Stimulated activated CD4-positive, alpha-beta T cell treated with anti-CD3 and anti-CD28 coated beads, Interleukin-12 subunit alpha, Interleukin-12 subunit beta, amount 100 ng/mL, for 4 hours (primary cell): ENCODE results near the gene PTPRD.

ENCODE experiments used
- DNase-seq: peaks from one replicate; pipeline ENCODE4 v3.0.0-alpha.2; 2020

PTPRD gene

DNA sequence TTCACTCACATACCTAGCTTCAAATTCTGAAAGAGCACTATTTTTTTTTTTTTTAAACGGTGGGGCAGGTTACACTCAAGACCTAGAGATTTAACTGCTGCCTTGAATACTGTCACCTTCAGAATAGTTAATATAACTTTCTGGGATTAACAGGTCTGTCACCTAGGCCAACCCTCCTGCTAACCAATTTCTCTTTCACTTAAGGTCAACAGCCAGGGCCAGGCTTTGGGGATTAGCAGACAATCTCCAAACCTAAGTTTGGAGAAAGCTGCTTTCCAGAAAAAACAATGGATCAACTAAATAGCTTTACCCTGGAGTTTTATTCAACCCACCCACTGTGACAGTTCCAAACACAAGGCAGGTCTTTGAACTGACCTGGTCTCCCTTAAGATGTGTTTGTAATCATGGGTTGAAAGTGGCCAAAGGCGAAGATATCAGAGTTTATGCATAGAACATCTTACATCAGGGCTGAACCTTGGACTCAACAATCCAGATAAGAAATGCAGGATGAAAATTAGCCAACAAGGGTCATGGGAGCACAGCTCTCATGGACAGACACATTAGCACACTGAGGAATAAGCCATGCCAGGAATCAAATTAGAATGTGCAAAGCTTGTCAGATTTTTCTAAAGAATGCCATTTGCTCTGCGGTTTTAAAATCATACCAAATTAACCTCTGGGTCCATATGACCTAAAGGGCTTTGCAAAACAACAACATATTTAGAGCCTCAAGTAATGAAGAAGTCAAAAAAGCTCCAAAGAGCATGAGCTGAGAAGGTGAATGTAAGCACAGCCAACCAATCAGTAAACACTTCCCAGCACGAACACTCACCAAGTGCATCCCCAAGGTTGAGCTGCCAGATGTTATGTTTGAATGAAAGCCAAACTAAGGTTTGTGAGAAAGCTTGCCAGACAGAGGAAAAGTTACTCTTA lies 2274.7 kb downstream of the PTPRD start:
- no peak for DNase-seq

DNA sequence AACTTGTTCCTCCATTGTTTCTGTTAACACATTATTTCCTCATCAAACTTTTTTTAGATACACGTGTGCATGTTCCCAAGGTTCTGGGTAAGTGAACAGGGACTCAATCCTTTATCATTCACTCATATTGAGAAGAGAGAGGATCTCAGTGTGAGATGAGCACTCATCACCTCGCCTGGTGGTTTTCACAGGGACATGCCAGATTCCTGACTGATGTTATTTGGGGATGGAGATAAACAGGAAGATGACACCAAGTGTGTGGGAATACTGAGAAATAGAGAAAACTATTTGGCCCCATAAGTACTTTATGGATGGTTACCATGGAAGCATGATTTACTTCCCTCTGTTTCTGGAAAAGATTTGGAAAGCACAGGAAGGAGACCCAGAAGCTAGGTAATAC lies 2279.9 kb downstream of the PTPRD start:
- no peak for DNase-seq

DNA sequence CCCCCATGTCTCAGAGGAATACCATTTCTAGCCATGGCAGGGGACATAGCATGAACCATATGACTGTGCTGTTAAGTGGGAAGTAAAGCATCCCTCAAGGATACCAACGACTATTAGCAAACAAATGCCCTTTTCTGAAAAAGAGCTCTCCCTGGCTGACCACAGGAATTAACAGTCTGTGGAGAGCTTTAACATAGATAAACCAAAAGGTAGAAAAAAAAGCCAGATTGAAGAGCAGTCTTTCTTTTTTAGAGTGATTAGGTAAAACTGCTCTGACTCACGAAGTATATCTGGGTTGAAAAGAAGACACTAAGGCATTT lies 2280.5 kb downstream of the PTPRD start:
- DNase-seq: no peak

DNA sequence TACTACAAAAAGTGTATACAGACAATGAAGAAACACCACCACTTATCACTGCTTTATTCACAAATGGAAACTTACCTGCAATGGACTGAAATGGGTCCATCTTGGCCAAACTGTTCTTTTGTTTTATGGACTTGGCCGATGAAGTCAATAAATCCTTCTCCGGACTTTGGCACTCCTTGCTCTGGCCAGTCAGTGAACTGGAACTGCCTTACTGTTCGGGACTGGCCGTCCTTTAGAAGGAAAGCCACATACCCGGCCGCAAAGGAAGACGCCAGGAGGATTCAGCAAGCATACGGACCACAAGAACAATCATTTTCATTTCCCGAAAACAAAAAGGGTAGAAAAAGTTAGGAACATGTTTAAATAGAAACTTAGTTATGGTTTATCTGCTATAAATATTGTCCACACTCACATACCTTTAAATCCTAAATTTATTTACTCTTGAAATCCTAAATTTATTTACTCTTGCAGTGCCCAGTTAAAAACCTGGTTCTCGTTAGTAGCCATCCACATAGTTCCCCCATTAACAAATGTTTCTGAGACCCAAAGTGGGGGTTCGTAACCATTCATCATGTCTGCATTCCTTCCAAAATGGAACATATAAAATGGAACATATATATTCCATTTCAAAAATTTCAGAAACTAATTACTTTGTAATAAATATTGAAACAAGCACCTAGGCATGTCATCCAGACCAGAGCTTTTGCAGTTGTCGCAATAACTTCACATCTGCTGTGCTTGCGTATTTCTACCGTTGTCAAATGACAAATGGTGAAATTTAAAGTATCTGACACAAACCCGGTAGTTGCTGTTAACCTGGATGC lies 2281.1 kb downstream of the PTPRD start:
- no peak for DNase-seq

DNA sequence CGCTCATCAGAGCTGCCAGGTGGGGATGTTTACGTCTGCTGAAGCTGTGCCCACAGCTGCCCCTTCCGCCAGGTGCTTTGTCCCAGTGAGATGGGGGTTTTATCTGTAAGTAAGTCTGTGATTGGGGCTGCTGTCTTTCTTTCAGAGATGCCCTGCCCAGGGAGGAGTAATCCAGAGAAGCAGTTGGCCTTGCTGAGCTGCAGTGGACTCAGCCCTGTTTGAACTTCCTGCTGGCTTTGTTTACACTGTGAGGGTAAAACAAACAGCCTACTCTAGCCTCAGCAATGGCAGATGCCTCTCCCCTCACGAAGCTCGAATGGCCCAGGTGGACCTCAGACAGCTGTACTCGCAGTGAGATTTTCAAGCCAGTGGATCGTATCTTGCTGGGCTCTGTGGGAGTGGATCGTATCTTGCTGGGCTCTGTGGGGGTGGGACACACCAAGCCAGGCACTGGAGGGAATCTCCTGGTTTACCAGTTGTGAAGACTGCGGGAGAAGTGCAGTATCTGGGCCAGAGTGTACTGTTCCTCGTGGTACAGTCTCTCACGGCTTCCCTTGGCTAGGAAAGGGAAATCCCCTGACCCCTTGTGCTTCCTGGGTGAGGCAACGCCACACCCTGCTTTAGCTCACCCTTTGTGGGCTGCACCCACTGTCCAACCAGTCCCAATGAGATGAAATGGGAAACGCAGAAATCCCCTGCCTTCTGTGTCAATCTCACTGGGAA lies 2283.1 kb downstream of the PTPRD start:
- no peak for DNase-seq

DNA sequence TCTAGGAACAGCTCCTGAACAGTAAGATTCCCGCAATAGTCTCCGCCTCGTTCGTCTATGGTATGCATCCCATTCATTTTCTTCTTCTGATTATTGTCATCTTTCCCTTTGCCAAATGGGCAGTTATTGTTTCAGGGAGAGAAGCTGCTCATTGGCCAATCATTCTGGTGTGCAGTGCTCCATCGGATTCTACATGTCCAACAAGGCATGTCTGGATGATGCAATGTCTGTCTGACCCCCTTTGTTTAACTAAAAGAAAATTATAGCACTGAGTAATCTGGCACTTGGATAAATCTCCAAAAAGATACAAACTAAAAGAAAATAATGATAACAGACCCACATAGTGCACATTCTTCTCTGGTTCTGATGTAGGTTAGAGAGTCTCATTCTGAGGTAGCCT lies 2297.6 kb downstream of the PTPRD start:
- no peak for DNase-seq

DNA sequence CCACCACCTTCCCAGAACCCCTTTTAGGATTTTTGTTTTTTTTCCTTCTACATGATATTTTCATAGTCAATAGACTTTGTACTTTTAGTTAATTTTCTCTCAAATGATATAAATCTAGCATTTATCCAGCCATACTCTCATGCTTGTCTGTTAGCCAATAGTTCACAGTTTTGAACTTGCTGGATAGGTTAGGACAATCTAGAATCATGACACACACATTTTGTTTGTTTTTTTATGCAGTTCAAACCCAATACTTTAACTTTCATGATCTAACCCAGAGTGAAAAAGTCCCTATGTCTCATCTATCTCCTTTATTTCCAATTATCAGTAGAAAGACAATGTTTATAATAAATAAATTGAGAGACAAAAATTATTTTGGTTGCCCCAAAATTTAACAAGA lies 2303.5 kb downstream of the PTPRD start:
- no peak for DNase-seq

DNA sequence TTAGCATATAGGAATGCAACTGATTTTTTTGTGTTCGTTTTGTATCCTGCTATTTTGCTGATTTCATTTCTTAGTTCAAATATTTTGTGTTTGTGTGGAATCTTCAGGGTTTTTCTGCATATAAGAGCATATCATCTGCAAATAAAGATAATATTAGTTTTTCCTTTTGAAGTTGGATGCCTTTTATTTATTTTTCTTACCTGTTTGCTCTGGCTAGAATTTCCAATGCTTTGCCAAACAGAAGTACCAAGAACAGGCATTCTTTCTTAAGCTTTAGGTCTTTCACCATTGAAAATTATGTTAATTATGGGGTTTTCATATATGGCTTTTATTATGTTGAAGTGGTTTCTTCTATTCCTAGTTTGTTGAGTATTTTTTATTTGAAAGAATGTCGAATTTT lies 2308.1 kb downstream of the PTPRD start:
- no peak for DNase-seq

DNA sequence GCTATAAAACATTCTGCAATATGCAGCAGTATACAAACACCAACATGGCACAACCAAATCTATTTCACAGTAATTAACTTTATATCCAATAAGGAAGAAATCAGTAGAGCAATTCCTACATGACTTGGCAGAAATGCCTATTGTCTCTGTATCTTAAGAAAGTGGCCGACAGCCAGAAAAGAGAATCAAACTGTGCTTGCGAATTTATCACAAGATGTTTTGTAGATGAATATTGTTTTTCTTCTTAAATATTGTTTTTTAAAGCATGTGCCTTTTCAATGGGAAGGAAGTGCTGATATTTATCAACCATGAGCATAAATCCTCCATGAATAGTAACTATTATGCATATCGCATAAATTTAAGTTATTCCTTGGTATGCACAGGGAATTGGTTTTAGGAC lies 2311.5 kb downstream of the PTPRD start:
- DNase-seq: no peak

DNA sequence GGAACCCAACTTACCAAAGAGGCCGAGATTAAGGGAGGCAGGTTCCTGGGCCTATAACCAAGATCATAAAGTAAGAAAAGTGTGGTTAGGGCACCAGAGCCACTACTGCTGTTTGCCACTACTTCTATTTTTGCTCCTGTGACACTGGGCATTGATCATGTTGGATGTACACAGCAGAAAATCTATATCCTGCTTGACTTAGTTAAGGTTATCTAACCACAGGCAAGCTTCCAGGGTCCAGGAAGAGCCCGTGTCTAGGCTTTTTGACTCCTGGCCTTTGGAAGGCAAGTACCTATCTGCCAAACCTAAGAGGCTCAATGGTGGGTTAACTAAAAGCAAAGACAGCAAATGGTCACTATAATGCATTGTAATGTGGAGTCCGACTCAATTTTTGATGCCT lies 2315.8 kb downstream of the PTPRD start:
- no peak for DNase-seq

DNA sequence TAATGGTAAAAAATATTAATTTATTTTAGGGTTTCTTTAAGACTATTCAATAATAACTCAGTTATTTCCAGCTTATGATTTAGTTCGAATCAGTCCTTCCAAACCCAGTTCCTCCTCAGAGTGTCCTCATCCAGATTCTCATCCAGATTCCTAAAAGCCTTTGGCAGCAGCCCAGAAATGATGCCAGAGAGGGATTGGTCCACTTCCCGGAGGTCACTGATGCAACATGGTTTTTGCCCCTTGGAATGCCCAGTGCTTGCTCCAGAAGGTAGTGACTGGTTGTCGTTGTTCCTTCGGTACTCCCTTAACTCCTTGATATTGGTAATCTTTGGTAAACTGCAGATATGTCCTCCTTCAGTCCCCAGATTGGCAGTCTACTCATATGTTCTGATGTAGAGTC lies 2320.1 kb downstream of the PTPRD start:
- no peak for DNase-seq

DNA sequence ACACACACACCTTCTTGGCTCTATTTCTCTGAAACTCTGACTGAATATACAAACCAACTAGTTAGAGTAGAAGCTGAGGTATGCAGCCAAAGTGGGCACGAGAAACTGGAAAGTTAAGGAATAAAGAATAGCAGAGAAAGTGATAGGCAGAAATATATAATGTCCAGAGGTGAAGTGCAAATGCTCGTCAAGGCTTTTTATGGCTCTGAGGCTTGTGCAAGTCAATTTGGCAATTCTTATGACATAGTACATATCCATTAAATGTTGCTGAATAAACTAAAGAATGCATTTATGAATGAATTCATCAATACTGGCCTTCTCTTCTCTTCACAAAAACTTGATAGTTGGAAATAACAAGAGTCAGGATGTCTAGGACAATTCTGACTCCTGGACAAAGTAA lies 2323.1 kb downstream of the PTPRD start:
- no peak for DNase-seq

DNA sequence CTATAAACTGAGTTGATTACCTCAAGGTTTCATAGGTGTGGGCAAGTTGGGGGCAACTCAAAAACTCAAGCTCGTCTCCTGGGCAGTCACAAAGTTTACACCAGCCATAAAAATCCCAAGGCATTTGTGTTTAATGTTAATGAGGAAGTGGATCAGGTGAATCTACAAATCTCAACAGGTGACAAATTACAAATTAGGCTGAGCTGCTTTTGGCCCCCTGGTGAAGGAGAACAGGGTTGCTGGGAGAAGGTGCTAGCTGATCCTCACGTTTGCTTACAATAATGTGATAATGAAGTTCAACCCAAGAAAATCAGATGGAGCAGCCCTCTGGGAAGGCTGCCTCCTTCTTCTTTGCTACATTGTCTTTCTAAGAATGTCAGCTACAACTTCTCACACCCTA lies 2324.8 kb downstream of the PTPRD start:
- no peak for DNase-seq

DNA sequence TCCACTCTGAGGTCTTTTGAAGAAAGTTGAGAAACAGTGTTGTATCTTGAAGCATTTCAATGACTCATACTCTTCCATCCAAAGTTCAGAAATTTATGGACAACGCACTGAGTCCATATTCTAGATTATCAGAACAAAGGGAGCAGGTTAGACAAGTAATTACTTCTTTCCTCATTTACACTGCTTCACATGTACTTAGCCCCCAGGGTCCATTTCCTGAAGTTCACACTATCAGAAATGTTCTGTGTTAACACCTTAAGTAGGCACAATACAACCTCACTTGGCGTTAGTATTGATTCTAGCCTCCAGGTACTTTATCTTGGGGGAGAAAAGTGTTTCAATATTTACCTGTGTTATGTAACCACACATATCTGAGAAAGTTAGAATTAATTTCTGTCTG lies 2325.3 kb downstream of the PTPRD start:
- DNase-seq: no peak

DNA sequence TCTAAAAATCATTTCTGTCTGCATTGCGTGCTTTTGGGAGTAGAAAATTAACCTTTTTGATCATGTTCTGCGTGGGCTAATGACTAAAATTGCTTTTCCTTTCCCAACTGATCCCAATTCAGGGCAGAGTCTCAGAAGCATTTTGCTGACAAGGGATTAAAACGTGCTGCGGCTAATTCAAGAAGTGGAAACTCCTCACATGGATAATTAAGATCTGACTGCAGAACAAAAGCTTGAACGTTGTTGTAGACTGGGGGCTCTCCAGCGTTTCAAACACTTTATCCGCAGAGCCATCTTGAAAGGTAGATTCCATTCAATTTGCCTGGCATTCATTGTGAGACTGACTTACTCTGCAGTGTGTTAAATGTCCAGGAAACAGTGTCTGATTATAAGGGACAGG lies 2327.9 kb downstream of the PTPRD start:
- DNase-seq: no peak

DNA sequence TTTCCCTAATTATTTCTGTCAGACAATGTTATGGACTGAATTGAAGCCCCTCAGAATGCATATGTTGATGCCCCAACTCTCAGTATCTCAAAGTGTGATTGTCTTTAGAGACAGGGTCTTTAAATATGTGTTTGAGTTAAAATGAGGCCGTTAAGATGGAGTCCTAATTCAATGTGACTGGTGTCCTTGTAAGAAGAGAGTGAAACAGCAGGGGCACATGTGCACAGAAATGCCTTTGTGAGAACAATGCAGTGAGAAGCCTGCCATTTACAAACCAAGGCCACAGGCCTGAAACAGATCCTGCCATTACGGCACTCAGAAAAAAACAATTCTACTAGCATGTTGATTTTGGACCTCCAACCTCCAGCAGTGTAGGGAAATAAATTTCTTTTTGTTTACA lies 2330.3 kb downstream of the PTPRD start:
- DNase-seq: no peak

DNA sequence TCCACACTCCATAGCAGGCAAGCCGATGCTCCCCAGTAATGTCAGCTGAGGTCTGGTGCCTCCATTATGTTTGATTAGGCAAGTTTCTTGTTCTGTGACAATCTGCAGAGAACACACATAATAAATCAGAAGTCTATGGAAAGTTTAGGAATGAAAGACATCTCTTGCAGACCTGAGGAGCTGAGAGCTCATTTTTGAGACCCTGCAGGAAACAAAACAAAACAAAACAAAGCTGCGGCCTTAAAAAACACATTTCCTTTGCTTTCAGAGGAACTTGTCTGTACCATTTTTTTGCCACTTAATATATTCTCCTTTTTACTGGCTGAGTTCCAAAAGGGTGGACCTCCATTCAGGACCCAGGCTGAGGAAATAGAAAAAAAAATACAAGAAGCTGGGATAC lies 2332.0 kb downstream of the PTPRD start:
- no peak for DNase-seq

DNA sequence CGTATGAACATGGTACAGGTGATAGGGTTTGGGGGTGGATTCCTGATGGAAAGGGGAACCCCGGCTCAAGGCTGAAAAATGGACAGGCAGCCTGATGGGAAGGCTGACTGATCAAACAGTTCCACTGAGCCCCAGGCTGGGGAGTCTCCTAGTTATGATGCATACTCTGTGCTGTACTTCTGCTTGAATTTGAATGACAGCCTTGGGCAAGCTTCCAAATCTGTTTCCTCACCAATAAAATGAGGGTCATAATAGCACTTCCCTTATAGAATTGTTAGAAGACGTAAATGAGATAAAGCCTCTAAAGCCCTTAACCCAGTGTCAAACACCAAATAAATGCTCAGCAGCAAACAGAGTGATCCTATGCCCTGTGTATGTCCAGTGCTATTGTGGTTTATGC lies 2334.8 kb downstream of the PTPRD start:
- no peak for DNase-seq

DNA sequence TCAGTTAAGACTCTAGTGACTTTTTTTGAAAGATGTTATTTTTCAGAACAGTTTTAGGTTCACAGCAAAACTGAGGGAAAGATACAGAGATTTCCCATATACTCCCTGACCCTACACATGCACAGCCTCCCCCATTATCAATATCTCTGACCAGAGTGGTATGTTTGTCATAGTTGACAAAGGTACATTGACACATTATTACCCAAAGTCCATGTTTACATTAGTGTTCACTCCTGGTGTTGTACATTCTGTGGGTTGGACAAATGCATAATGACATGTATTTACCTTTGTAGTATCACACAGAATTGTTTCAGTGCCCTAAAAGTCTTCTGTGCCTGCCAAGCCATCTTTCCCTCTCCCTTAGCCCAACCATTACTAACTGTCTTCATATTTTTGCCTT lies 2342.6 kb downstream of the PTPRD start:
- no peak for DNase-seq

DNA sequence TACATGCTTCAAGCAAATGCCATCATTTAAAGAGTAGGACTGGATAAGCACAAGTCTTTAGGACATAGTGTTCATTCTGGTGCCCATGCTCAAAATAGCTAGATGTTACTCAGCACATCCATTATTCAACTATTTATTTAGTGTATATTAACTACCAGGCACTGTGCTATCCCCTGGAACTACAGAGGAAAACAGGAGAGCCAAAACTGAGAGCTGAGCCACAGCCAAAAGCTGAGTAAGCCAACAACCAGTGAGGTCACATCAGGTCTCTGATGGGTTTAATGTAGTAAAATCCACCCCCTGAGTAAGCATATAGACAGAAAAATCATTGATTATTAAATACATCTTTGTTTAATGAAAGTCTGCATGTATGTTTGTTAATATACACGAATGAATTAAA lies 2343.9 kb downstream of the PTPRD start:
- DNase-seq: no peak

DNA sequence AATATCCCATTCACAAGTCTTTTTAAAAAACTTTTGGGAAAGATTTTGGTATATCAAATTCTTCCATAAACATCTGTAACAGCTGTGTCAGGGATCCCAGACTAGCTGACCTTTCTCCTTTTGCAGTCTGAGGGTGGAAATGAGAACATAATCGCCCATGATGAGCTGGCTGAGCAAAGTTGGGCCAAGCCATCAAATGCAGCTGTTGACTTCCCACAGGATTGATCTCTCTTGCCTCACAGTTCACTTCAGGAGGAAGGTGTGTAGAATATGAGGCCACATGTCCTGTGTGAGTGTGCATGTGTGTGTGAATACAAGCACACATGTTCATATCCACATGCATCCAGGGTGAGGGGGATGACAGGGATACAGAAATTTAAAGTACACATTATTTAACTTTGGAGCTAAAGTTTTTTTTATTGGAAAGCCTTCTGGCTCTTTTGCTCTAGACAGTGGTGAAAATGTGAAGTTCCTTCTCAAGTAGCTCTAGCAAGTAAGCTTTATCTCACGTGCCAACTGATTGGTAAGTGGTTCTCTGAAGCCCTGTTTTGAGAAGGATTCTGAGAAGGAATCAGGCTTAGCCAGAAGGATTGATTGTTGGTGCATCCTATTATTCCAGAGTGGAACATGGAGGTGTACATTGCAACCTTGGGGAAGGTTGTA lies 2344.5 kb downstream of the PTPRD start:
- DNase-seq: no peak

DNA sequence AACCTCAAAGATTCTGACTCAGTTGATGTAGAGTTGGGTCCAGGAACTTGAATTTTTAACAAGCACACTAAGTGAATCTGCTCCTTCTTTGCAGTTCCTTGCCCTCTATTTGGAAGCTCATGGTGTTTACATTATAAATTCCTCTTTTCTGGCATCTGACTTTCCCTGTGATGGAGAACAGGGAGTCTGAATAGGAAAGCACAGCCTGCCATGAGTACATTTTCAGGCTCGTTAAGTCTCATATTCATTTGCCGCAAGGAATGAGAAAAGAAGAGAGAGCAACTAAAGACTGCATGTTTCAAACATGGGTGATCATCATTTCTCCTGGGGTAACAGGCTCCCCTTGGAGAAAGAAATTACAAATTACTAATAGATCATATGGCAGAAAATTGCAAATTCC lies 2345.2 kb downstream of the PTPRD start:
- DNase-seq: no peak

DNA sequence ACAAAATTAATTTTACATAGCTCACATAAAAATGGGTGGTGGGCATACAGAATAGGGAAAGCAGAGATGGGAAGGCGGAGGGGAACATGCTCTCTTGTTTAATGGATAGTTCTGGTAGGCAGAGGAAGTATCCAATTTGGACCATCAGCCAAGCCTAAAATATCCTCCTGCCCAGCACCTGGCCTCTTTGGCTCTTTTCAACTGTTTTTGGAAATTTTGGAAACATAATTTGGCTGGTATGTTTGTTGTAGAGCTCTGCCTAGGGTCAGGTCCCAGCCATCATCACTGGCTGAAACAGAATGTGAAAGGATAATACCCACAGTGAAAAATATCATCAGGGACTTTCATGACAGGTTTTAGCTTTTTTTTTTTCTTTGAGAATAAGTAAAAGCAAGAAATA lies 2345.9 kb downstream of the PTPRD start:
- DNase-seq: no peak
